Measurements from ENCODE around the gene OR6B2. TPM values are rescaled to one million over a fixed set of nuclear protein-coding genes. Genes with fewer than 3 reads are reported as not detected.

OR6B2 gene
- total and polyA plus RNA-seq, 5 donors from 2014 or later: not detected

DNA sequence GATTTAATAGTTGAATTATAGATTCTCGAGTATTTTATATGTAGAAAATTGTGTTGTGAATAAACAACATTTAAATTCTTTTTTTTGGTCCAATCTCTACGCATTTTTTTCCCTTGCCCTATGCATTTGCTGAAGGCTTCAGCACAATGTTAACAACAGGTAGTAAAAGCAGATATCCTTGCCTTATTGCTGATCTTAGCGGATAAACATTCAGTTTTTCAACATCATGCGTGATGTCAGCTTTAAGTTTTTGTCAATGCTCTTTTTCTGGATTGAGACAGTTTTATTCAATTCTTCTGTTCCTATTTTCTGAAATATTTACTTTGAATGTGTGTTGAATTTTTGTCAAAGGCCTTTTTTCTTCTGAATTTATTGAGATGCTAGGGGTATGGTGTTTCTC lies 34.7 kb upstream of the OR6B2 start:
- Histone ChIP-seq H3K36me3 (ENCODE audit: control insufficient read depth, insufficient read depth, low read length) (no peaks in the 10 kb centered on the region), H3K9me3 (ENCODE audit: control insufficient read depth in 2 of 2, low read length in 2 of 2) (peaks cover 0 to 5% of the 10 kb centered on the region in 2 experiments), H3K27ac (ENCODE audit: insufficient read depth, low read length, poor library complexity, severe bottlenecking) (no peak overlapping the region), H3K4me3 (ENCODE audit: low read depth, low read length) (no peak overlapping the region), H3K27me3 (ENCODE audit: control insufficient read depth, insufficient read depth, low read length) (peaks cover 21% of the 10 kb centered on the region), H3K4me1 (ENCODE audit: control insufficient read depth, insufficient read depth, low read length, poor library complexity, severe bottlenecking) (no peaks in the 10 kb centered on the region)
- Mint-ChIP-seq H3K36me3 (no peaks in the 10 kb centered on the region), H3K4me3 (no peak overlapping the region), H3K27ac (no peak overlapping the region), H3K9me3 (peaks cover 0 to 11% (median 2%) of the 10 kb centered on the region in 7 donors), H3K27me3 (peaks cover 39% of the 10 kb centered on the region), H3K4me1 (no peaks in the 10 kb centered on the region)
- no peak for DNase-seq
- no peak for ATAC-seq (ENCODE audit: low read depth in 2 of 2)

DNA sequence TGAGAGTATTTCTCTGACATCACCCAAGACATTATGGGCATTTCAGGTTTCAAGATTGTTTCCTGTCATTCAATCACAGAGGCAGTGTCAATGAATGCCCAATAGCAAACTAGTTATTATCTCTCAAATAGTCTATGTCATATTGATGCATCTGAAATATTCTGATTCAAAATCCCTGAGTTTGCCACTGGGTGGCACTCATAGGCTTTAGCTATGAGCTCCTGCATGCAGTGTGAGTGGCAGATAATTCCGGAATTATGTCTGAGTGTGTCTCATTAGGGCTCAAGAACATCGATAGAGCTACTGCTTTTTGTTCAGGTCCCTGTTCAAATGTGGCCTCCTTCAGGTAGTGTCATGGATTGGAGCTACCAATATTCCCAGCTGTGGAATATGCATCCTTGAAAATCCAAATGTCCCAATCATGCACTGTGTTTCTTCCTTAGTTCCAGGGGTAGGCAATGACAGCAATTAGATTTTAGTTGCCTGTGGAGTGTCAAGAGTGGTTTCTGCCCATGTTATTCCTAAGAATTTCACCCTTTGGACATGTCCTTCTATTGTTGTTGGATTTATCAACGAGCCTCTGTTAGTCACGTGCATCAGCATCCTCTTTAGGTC lies 30.9 kb upstream of the OR6B2 start:
- no peaks in the 10 kb centered on the region for H3K9me3 ChIP-seq (ENCODE audit: control insufficient read depth in 2 of 2, low read length in 2 of 2)
- H3K27ac Mint-ChIP-seq: no peak overlapping the region
- ATAC-seq (ENCODE audit: low read depth in 2 of 2) (peak; percentile 53 to 56), DNase-seq (peak; percentile 12 to 57 (median 54))
- H3K4me3 ChIP-seq (ENCODE audit: low read depth, low read length): no peak overlapping the region
- no peak overlapping the region for H3K27ac ChIP-seq (ENCODE audit: insufficient read depth, low read length, poor library complexity, severe bottlenecking)
- peaks cover 12% of the 10 kb centered on the region for H3K27me3 ChIP-seq (ENCODE audit: control insufficient read depth, insufficient read depth, low read length)
- H3K4me1 Mint-ChIP-seq: no peaks in the 10 kb centered on the region
- H3K36me3 ChIP-seq (ENCODE audit: control insufficient read depth, insufficient read depth, low read length): no peaks in the 10 kb centered on the region
- peaks cover 35% of the 10 kb centered on the region for H3K27me3 Mint-ChIP-seq
- no peaks in the 10 kb centered on the region for H3K4me1 ChIP-seq (ENCODE audit: control insufficient read depth, insufficient read depth, low read length, poor library complexity, severe bottlenecking)
- H3K9me3 Mint-ChIP-seq: no peaks in the 10 kb centered on the region
- no peaks in the 10 kb centered on the region for H3K36me3 Mint-ChIP-seq
- no peak overlapping the region for H3K4me3 Mint-ChIP-seq

DNA sequence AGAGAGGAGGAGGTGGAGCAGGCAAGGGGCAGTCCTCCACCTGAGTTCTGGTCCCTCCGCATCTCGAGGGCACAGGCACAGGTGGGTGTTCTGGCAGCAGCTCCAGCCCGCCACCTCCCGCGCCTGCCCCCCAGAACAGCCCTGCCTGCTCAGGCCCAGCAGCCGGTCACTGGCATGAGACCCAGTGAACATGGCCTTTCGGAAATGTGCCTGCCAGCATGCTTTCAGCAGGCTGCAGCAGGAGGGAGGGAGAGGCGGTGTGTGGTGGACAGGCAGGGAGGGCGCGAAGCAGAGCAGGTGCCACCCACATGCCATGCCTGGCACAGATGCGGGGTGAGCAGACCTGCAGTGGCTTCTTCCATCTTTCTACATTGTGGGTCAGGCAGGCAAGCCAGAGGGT lies 26.4 kb upstream of the OR6B2 start:
- H3K36me3 Mint-ChIP-seq: no peaks in the 10 kb centered on the region
- peaks cover 0 to 5% (median 0%) of the 10 kb centered on the region in 7 donors for H3K9me3 Mint-ChIP-seq
- ATAC-seq (ENCODE audit: low read depth in 2 of 2) (no peak), DNase-seq (no peak)
- Histone ChIP-seq H3K36me3 (ENCODE audit: control insufficient read depth, insufficient read depth, low read length) (no peaks in the 10 kb centered on the region), H3K9me3 (ENCODE audit: control insufficient read depth in 2 of 2, low read length in 2 of 2) (no peaks in the 10 kb centered on the region), H3K27ac (ENCODE audit: insufficient read depth, low read length, poor library complexity, severe bottlenecking) (no peak overlapping the region), H3K27me3 (ENCODE audit: control insufficient read depth, insufficient read depth, low read length) (peaks cover 8% of the 10 kb centered on the region), H3K4me1 (ENCODE audit: control insufficient read depth, insufficient read depth, low read length, poor library complexity, severe bottlenecking) (no peaks in the 10 kb centered on the region), H3K4me3 (ENCODE audit: low read depth, low read length) (no peak overlapping the region)
- peaks cover 35% of the 10 kb centered on the region for H3K27me3 Mint-ChIP-seq
- H3K4me1 Mint-ChIP-seq: no peaks in the 10 kb centered on the region
- H3K4me3 Mint-ChIP-seq: no peak overlapping the region
- H3K27ac Mint-ChIP-seq: no peak overlapping the region

DNA sequence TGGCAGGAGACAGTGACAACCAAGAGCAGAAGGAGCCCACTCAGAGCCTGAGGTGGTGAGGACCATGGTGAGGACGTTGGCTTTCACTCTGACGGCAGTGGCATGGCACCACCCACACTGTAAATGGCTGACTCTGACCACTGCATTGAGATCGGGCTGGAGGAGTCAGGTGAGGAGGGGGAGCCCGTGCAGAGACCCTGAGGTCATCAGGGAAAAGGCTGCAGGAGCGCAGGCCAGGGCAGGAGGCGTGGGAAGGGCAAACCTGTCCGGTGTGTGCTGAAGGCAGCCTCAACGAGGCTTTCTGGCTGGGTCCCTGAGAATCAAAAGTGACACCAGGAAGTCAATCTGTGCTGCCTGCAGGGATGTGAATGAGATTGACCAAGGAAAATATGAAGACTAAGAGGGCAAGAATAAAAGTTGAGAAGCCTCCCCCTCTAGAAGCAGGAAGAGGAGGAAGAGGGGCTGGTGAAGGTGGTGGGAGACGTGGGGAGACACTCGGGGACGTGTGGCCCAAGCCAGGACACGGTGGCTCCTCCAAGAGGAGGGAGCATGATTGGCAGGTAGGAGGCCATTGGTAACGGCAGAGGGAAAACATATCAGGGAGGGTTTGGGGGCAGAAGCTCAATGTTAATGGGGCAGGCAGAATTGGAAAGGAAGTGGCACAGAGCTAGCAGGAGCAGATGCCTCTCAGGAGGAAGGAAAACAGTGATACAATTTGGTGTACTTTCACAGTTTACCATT lies 25.1 kb upstream of the OR6B2 start:
- Histone ChIP-seq H3K36me3 (ENCODE audit: control insufficient read depth, insufficient read depth, low read length) (no peaks in the 10 kb centered on the region), H3K4me1 (ENCODE audit: control insufficient read depth, insufficient read depth, low read length, poor library complexity, severe bottlenecking) (no peaks in the 10 kb centered on the region), H3K4me3 (ENCODE audit: low read depth, low read length) (no peak overlapping the region), H3K9me3 (ENCODE audit: control insufficient read depth in 2 of 2, low read length in 2 of 2) (no peaks in the 10 kb centered on the region), H3K27me3 (ENCODE audit: control insufficient read depth, insufficient read depth, low read length) (peaks cover 3% of the 10 kb centered on the region), H3K27ac (ENCODE audit: insufficient read depth, low read length, poor library complexity, severe bottlenecking) (no peak overlapping the region)
- H3K27ac Mint-ChIP-seq: peak overlapping the region in 1 of 3 donors; percentile 81
- no peak for DNase-seq
- H3K9me3 Mint-ChIP-seq: peaks cover 0 to 5% (median 0%) of the 10 kb centered on the region in 7 donors
- no peaks in the 10 kb centered on the region for H3K36me3 Mint-ChIP-seq
- H3K27me3 Mint-ChIP-seq: peaks cover 30% of the 10 kb centered on the region
- H3K4me3 Mint-ChIP-seq: no peak overlapping the region
- ATAC-seq (ENCODE audit: low read depth in 2 of 2): no peak
- no peaks in the 10 kb centered on the region for H3K4me1 Mint-ChIP-seq

DNA sequence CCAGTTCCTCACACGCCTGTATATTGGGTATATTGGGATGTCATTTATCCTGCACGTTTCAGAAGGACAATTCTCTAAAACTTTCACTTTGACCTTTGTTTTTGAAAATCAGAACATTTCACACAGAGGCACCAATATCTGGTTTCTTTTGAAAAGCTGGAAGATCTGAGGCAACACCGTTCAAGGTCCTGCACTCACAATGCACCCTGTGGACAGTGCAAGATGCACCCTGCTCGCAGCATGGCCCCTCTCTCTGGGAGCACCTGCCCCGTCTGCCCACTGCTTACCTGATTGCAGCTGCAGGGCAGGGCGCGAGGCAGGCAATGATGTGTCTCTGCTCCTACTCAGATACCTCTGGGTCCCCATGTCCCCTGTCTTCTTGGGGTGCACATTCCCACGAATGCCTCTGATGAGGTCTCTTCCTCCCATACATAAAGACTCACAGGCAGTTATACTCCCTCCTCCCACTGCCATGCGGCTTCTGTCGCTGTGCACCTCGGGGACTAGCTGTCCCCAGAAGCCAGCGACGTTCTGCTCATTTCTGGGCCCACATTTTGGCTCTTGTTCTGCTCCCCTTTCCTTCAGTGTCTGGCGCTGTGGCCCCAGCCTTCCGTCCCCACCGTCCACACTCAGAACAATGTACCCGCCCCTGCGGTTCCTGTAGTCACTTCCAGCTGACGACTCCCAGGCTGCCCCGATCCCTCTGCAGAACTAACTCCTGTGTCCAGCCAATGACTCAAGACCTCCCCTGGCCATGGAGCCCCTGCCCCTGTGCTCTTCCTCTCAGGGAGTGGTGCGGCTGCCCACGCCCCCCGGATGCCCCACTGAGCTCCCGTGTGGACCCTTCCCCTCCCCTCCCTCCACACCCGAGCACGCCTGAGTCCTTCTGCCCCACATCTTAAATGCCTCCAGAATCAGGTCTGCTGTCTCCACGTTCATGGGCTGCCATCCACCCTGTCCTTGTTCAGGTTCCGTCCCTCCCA lies 23.2 kb upstream of the OR6B2 start, which contains the start of gene OR6B3:
Gene OR6B3, minus strand, starts transcription at position 349 of the 983 bp plus-strand sequence.
- Mint-ChIP-seq H3K27ac (no peak within 1 kb of the TSS), H3K9me3 (peaks cover 0 to 5% (median 0%) of the 10 kb centered on the region in 7 donors), H3K36me3 (no peaks in the 10 kb centered on the region), H3K4me3 (peak within 1 kb of the TSS in 1 of 4 donors; percentile 75), H3K27me3 (peaks cover 26% of the 10 kb centered on the region), H3K4me1 (no peaks in the 10 kb centered on the region)
- DNase-seq: no peak
- Histone ChIP-seq H3K4me3 (ENCODE audit: low read depth, low read length) (no peak within 1 kb of the TSS), H3K4me1 (ENCODE audit: control insufficient read depth, insufficient read depth, low read length, poor library complexity, severe bottlenecking) (no peaks in the 10 kb centered on the region), H3K9me3 (ENCODE audit: control insufficient read depth in 2 of 2, low read length in 2 of 2) (no peaks in the 10 kb centered on the region), H3K36me3 (ENCODE audit: control insufficient read depth, insufficient read depth, low read length) (no peaks in the 10 kb centered on the region), H3K27me3 (ENCODE audit: control insufficient read depth, insufficient read depth, low read length) (peaks cover 3% of the 10 kb centered on the region), H3K27ac (ENCODE audit: insufficient read depth, low read length, poor library complexity, severe bottlenecking) (no peak within 1 kb of the TSS)
- no peak for ATAC-seq (ENCODE audit: low read depth in 2 of 2)

DNA sequence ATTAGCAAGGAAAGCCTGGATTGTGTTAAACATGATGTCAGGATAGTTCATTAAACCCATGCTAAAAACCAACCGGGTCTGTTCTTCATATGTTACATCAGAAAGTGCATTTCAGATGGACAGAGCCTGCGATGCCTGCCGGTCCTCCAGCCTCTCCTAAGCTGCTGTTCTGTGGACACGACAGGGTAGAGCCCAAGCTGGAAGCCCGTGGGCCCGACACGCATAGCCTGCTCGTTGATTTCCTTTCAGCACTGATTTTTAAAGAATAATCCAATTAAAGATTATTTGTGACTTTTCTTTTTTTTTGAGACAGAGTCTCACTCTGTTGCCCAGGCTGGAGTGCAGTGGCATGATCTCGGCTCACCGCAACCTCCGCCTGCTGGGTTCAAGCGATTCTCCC lies 22.3 kb upstream of the OR6B2 start:
- H3K4me1 ChIP-seq (ENCODE audit: control insufficient read depth, insufficient read depth, low read length, poor library complexity, severe bottlenecking): no peaks in the 10 kb centered on the region
- H3K27me3 ChIP-seq (ENCODE audit: control insufficient read depth, insufficient read depth, low read length): peaks cover 3% of the 10 kb centered on the region
- Mint-ChIP-seq H3K27me3 (peaks cover 21% of the 10 kb centered on the region), H3K27ac (no peak overlapping the region), H3K4me3 (no peak overlapping the region), H3K36me3 (no peaks in the 10 kb centered on the region), H3K4me1 (no peaks in the 10 kb centered on the region), H3K9me3 (peaks cover 0 to 5% (median 0%) of the 10 kb centered on the region in 7 donors)
- H3K4me3 ChIP-seq (ENCODE audit: low read depth, low read length): no peak overlapping the region
- no peak overlapping the region for H3K27ac ChIP-seq (ENCODE audit: insufficient read depth, low read length, poor library complexity, severe bottlenecking)
- no peaks in the 10 kb centered on the region for H3K36me3 ChIP-seq (ENCODE audit: control insufficient read depth, insufficient read depth, low read length)
- no peak for ATAC-seq (ENCODE audit: low read depth in 2 of 2)
- DNase-seq: no peak
- H3K9me3 ChIP-seq (ENCODE audit: control insufficient read depth in 2 of 2, low read length in 2 of 2): no peaks in the 10 kb centered on the region

DNA sequence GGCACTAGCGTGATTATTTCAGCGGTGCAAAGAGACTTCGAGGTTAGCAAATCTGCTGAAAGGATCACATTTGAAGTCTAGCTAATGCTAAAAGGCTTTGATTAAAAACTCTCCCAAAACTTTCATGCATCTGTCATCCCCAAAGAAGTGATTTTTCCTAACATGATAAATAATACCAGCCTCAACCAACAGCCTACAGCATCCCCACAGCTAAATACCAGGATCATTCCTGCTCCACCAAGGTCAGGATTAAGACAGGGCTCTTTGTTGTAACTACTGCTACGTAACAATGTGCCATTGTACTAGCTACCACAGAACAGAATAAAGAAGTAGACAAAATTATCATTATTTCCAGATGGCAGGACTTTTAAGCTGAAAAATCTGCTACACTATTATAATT lies 21.5 kb upstream of the OR6B2 start:
- no peaks in the 10 kb centered on the region for H3K4me1 Mint-ChIP-seq
- Histone ChIP-seq H3K27ac (ENCODE audit: insufficient read depth, low read length, poor library complexity, severe bottlenecking) (no peak overlapping the region), H3K36me3 (ENCODE audit: control insufficient read depth, insufficient read depth, low read length) (no peaks in the 10 kb centered on the region), H3K4me3 (ENCODE audit: low read depth, low read length) (no peak overlapping the region), H3K4me1 (ENCODE audit: control insufficient read depth, insufficient read depth, low read length, poor library complexity, severe bottlenecking) (no peaks in the 10 kb centered on the region), H3K27me3 (ENCODE audit: control insufficient read depth, insufficient read depth, low read length) (peaks cover 3% of the 10 kb centered on the region), H3K9me3 (ENCODE audit: control insufficient read depth in 2 of 2, low read length in 2 of 2) (no peaks in the 10 kb centered on the region)
- H3K9me3 Mint-ChIP-seq: peaks cover 0 to 5% (median 0%) of the 10 kb centered on the region in 7 donors
- no peaks in the 10 kb centered on the region for H3K36me3 Mint-ChIP-seq
- H3K27me3 Mint-ChIP-seq: peaks cover 21% of the 10 kb centered on the region
- H3K27ac Mint-ChIP-seq: peak overlapping the region in 1 of 3 donors; percentile 1
- no peak overlapping the region for H3K4me3 Mint-ChIP-seq
- DNase-seq (no peak), ATAC-seq (ENCODE audit: low read depth in 2 of 2) (no peak)
